Left lung (tissue), 10 donors: Measurements from ENCODE around the gene CCDC85C. TPM values are rescaled to one million over a fixed set of nuclear protein-coding genes. Genes with fewer than 3 reads are reported as not detected.

Experiments
- ATAC-seq: fragments of 200-7000 bp; cut with Tn5 transposase; one replicate; pipeline ENCODE4 v1.9.1; 2020; ENCODE audit warnings: moderate library complexity
- DNase-seq, 4 donors: peaks; one replicate each; pipeline ENCODE4 v3.0.0-alpha.2; 2013 to 2020
- H3K27ac ChIP-seq, 2 donors: fragments of 200-600 bp; sonication (generic) in 1 of 2; one replicate each; pipeline versions ENCODE4 v1.5.0 to v1.8.0; 2020 to 2021
- H3K27me3 ChIP-seq, 2 donors: fragments of 200-600 bp; sonication (generic) in 1 of 2; one replicate each; pipeline versions ENCODE4 v1.5.0 to v1.8.0; 2020 to 2021
- H3K36me3 ChIP-seq, 2 donors: fragments of 200-600 bp; sonication (generic) in 1 of 2; one replicate each; pipeline versions ENCODE4 v1.5.0 to v1.8.0; 2020 to 2021
- H3K4me1 ChIP-seq, 2 donors: fragments of 200-600 bp; one replicate each; pipeline ENCODE4 v1.8.0; 2021
- H3K4me3 ChIP-seq, 2 donors: fragments of 200-600 bp; sonication (generic) in 1 of 2; one replicate each; pipeline versions ENCODE4 v1.5.0 to v1.8.0; 2020 to 2021; ENCODE audit warnings: mild to moderate bottlenecking in 1 of 2
- H3K9me3 ChIP-seq, 2 donors: fragments of 200-600 bp; sonication (generic) in 1 of 2; one replicate each; pipeline versions ENCODE4 v1.5.0 to v1.8.0; 2020 to 2021
- intact Hi-C, 2 donors: fragments of 100-400 bp; cut with DNase I; formaldehyde crosslinking; loops; one replicate each; pipeline versions ENCODE4 v1.11.2 to v1.14.2; 2022
- polyA plus RNA-seq, 6 donors: library from polyadenylated mRNA; unstranded; fragments of 120-200 nt; gene quantifications; one replicate each; pipeline ENCODE4 v1.2.1, GENCODE V29; 2013; ENCODE audit not compliant: insufficient read length in 6 of 6
- total RNA-seq, 2 donors: library from RNA; stranded (reverse); fragmentation: NEBNext Ultra II Directional; extraction: Animal tissue kit (Norgen Biotek cat#: 25700); gene quantifications; one replicate each; pipeline ENCODE4 v1.2.1, GENCODE V29; 2021
- TF ChIP-seq, protein P1 (sequence below), 2 donors: fragments of 200-600 bp; sonication (generic) in 1 of 2; IDR thresholded peaks; one replicate each; pipeline versions ENCODE4 v1.5.0 to v1.8.0; 2021; ENCODE audit warnings: antibody characterized with exemption in 2 of 2
- donor health status: DM: no; HTN: yes; CAD: no.
- donor health status: DM: no; HTN: no; CAD: no.

Gene CCDC85C
- total and polyA plus RNA-seq, 8 donors: 6.3 to 19.0 (median 13.2) TPM

DNA sequence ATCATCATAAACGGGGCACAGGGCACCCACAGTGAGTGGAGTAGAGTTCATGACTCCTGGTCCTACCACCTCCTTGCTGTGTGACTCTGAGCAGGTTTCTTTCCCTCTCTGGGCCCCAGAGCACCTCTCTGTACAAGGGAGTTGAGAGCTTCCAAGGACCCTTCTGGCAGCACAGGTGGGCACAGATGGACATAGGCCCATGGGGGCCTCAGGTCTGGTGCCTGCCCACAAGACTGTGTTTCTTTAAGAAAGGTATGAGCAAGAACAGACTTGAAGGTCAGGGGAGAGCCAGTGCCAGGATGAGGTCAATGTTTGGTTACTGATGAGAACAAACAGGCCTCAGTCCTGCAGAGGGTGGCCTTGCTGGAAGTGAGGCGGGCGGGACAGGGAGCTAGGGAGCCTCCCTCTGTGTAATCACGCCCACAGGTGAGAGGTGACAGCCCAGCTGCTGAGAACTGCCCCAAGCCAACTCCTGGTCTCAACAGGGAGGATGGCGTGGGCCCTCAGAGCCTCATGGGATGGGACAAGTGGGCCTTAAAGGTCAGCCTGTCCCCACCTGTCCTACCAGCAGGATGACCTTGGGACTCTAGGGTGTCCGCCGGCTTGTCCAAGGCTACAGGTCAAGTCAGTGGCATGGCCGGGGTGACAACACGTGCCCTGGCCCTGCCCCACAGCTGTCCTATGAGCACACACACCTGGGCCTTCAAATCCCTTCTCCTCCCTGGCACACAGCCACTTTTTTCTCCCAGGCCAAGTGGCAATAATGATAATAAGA is 49.1 kb downstream of the CCDC85C start:
- no peak overlapping the region for H3K4me3 ChIP-seq
- peaks cover 0 to 5% of the 10 kb centered on the region in 2 donors for H3K4me1 ChIP-seq
- DNase-seq (no peak), ATAC-seq (peak; percentile 66)
- intact Hi-C loops: no loop called here
- no peak overlapping the region for H3K27ac ChIP-seq
- no peaks in the 10 kb centered on the region for H3K36me3 ChIP-seq
- no peaks in the 10 kb centered on the region for H3K9me3 ChIP-seq
- H3K27me3 ChIP-seq: no peaks in the 10 kb centered on the region
- TF ChIP-seq, protein P1, sequence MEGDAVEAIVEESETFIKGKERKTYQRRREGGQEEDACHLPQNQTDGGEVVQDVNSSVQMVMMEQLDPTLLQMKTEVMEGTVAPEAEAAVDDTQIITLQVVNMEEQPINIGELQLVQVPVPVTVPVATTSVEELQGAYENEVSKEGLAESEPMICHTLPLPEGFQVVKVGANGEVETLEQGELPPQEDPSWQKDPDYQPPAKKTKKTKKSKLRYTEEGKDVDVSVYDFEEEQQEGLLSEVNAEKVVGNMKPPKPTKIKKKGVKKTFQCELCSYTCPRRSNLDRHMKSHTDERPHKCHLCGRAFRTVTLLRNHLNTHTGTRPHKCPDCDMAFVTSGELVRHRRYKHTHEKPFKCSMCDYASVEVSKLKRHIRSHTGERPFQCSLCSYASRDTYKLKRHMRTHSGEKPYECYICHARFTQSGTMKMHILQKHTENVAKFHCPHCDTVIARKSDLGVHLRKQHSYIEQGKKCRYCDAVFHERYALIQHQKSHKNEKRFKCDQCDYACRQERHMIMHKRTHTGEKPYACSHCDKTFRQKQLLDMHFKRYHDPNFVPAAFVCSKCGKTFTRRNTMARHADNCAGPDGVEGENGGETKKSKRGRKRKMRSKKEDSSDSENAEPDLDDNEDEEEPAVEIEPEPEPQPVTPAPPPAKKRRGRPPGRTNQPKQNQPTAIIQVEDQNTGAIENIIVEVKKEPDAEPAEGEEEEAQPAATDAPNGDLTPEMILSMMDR (IDR thresholded peaks at IDR 0.05): no peak

DNA sequence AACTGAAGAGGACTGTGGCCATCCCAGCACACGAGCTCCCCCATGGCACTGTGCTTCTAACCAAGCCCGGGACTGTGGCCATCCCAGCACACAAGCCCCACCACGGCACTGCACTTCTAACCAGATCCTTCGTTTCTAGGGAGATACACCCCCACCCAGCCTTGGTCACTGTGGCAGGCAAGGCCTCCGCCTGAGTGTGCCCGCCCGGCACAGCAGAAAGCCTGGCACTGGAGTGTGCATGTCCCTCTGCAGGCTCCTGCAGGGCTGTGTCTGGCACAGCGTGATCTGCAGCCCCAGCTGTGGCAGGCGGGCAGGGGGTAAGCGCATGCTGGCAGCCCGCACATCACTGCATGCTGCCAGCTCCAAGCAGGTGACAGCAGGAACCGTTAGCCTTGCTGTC is 49.8 kb downstream of the CCDC85C start:
- Histone ChIP-seq H3K27ac (no peak overlapping the region), H3K9me3 (no peaks in the 10 kb centered on the region), H3K36me3 (no peaks in the 10 kb centered on the region), H3K4me3 (no peak overlapping the region), H3K4me1 (peaks cover 0 to 5% of the 10 kb centered on the region in 2 donors), H3K27me3 (no peaks in the 10 kb centered on the region)
- TF ChIP-seq, protein P1 (IDR thresholded peaks at IDR 0.05): no peak
- intact Hi-C loops: no loop called here
- ATAC-seq: no peak
- no peak for DNase-seq

DNA sequence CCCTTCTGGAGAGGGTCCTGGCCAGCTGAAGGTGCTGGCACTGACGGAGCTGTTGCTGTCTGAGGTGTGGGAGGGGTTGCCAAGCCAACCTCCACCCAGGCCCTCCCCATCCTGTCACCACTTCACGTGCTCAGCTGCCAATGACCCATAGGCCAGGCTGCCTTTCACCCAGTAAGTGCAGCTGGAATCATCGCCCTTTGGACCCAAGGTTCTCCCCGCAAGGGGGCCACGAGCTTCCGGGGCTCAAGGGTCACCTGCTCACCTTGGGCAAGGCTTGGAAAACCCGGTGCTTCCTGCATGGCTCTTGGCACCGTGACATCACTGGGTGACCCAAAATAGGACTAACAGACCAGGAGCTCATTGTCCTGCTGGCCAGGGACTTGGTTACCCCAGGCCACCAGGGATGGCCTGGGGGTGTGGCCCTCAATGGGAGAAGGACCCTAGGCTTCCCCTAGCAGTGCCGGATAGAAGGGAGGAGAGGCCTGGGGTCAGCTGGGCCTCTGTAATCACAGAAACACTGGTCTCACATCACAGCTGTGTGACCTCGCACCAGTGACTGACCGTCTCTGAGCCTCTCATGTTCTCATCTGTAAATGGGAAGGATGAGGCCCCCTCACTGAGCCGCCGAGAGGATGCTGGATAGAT is 51.3 kb downstream of the CCDC85C start:
- Histone ChIP-seq H3K9me3 (no peaks in the 10 kb centered on the region), H3K4me1 (peaks cover 0 to 5% of the 10 kb centered on the region in 2 donors), H3K27ac (no peak overlapping the region), H3K36me3 (no peaks in the 10 kb centered on the region), H3K4me3 (no peak overlapping the region), H3K27me3 (no peaks in the 10 kb centered on the region)
- ATAC-seq (no peak), DNase-seq (no peak)
- intact Hi-C loops: no loop called here
- TF ChIP-seq, protein P1 (IDR thresholded peaks at IDR 0.05): no peak

DNA sequence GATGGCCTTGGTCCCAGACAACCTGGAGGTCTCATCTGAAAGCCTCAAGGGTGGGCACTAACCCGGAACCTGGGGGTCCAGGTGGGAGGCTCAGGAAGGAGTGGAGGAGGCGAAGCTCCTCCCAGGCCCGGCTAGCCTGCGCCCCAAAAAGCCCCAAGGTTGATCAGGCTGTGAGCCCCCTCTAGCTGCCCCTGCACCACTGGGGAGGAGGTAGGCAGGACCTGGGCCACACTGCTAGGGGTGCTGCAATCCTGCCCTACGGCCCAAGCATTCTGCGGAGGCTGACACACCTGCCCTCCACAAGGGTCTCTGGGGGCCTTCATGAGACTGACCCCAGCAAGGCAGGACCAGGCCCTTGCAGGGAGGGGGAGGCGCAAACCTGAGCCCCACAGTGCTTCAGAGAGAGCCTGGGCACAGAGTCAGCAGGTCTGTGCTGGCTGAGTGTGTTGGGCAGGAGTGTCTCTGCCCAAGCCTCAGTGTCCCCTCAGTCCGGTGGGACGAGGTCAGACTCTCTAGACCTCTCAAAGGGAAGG is 51.9 kb downstream of the CCDC85C start:
- Histone ChIP-seq H3K9me3 (no peaks in the 10 kb centered on the region), H3K27ac (no peak overlapping the region), H3K36me3 (no peaks in the 10 kb centered on the region), H3K4me3 (no peak overlapping the region), H3K27me3 (no peaks in the 10 kb centered on the region), H3K4me1 (peaks cover 0 to 5% of the 10 kb centered on the region in 2 donors)
- TF ChIP-seq, protein P1 (IDR thresholded peaks at IDR 0.05): no peak
- intact Hi-C loops: no loop called here
- ATAC-seq (no peak), DNase-seq (no peak)
